Urothelium cell line (cell line): ENCODE results near the gene C13orf42.

Experiments
- DNase-seq: peaks from one replicate; pipeline ENCODE4 v3.0.0; 2011; ENCODE audit warnings: low spot score, mixed read lengths
- FAIRE-seq: peaks from 2 replicates; lab custom pipeline; 2011; peaks lifted over from hg19 to GRCh38; lab: Jason Lieb, UNC

C13orf42 gene

GRCh38 chr13:51035978-51036377, 75.1 kb downstream of the C13orf42 start:
- FAIRE-seq, result no peak

DNA sequence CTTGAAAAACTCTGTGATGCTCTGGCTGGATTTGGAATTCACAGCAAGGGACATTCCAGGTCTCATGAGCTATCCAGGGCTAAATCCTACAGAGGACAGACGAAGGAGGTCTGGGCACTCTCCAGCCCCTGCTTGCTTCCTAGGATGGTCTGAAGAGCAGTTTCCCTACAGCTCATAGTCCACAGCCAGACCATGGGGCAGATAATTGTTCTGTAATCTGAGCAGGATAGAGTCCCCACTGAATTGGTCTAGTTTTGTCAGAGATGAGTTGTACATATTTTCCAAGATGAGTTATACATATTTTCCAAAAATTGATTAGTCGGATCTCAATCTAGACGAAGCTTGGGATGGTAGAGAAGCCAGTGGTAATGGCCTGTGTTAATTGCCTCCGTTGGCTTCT, 75.6 kb downstream of the C13orf42 start:
- no peak for FAIRE-seq
- DNase-seq, result no peak

More at GRCh38 chr13:51035978-51036377, 75.1 kb downstream of the C13orf42 start:
- DNase-seq, result no peak

GRCh38 chr13:51034906-51035305, 76.2 kb downstream of the C13orf42 start:
- FAIRE-seq (no peak), DNase-seq (no peak)

DNA sequence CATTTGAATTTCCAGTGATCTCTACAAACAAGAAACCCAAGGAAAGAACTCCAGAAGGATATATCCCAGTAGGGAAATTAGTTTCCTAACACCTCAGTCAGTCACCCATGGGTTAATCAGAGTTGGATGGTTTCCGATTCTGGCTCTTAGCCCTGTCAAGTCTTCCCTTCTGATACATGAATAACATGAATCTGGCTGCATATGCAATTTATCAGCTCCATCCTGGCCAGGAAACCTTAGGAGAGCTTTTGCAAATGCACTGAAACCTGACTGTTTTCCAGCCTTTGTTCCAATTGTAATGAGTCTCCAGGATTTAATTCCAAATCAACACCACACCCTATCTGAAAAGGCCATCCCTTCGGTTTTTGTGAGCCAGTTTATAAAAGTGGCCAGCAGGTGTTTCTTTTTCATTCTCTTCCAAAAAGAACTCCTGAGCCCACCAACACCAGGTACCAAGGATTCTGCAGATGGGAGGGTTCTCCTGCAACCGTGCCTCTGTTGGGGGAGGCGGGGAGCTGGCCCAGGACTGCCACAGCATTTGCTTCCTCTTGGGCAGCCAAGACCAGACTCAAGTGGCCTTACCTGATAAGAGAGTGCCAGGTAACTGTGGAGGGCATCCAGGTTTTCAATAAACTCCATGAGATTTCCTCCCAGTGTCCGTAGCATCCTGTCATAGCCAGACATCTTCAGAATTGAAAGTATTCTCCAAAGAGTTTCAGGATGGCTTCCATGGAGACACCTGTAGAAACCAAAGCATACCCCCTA, 77.5 kb downstream of the C13orf42 start:
- DNase-seq (no peak), FAIRE-seq (no peak)

GRCh38 chr13:51032831-51033230, 78.2 kb downstream of the C13orf42 start:
- no peak for FAIRE-seq
- no peak for DNase-seq
